Lung (tissue), 12 donors: Measurements from ENCODE around the gene ACAA1. TPM values are rescaled to one million over a fixed set of nuclear protein-coding genes. Genes with fewer than 3 reads are reported as not detected.

Source experiments
- ATAC-seq: fragments of 200-7000 bp; cut with Tn5 transposase; one replicate; pipeline ENCODE4 v1.9.1; 2020; ENCODE audit warnings: moderate number of reproducible peaks; ENCODE audit not compliant: insufficient read depth, low FRiP score
- DNase-seq, 3 donors: peaks; one replicate each; pipeline ENCODE4 v3.0.0-alpha.2; 2013 to 2017
- H3K27ac ChIP-seq, 2 donors: one replicate each; pipeline ENCODE4 v1.5.1; 2013; ENCODE audit warnings: mild to moderate bottlenecking in 2 of 2, moderate library complexity in 2 of 2, control low read depth in 1 of 2, inconsistent platforms in 1 of 2, low read depth in 1 of 2, low read length in 1 of 2
- H3K27me3 ChIP-seq, 3 donors: one replicate each; pipeline ENCODE4 v1.5.1; 2013; ENCODE audit warnings: low read length in 2 of 3; ENCODE audit not compliant: control insufficient read depth in 3 of 3, insufficient read depth in 3 of 3
- H3K36me3 ChIP-seq, 4 donors: one replicate each; pipeline ENCODE4 v1.5.1; 2013; ENCODE audit warnings: low read length in 4 of 4, mild to moderate bottlenecking in 1 of 4, moderate library complexity in 1 of 4; ENCODE audit not compliant: control insufficient read depth in 4 of 4, insufficient read depth in 4 of 4
- H3K4me1 ChIP-seq, 5 donors: one replicate each; pipeline ENCODE4 v1.5.1; 2013; ENCODE audit warnings: low read length in 5 of 5, mild to moderate bottlenecking in 2 of 5, moderate library complexity in 1 of 5; ENCODE audit not compliant: control insufficient read depth in 5 of 5, insufficient read depth in 5 of 5
- H3K4me3 ChIP-seq: one replicate; pipeline ENCODE4 v1.5.1; 2013; ENCODE audit warnings: mild to moderate bottlenecking, control low read depth, moderate library complexity
- H3K9ac ChIP-seq, 2 donors: one replicate each; pipeline ENCODE4 v1.5.1; 2013; ENCODE audit warnings: low read length in 2 of 2, control low read depth in 1 of 2; ENCODE audit not compliant: insufficient read depth in 1 of 2
- H3K9me3 ChIP-seq, 4 donors: one replicate each; pipeline ENCODE4 v1.5.1; 2013; ENCODE audit warnings: low read length in 3 of 4, mild to moderate bottlenecking in 1 of 4, moderate library complexity in 1 of 4; ENCODE audit not compliant: control insufficient read depth in 4 of 4, insufficient read depth in 3 of 4
- CTCF ChIP-seq: IDR thresholded peaks from 2 replicates; pipeline ENCODE4 v1.5.1; 2012; ENCODE audit warnings: mild to moderate bottlenecking; ENCODE audit errors: control extremely low read depth, extremely low read depth
- WGBS, 2 donors: extraction: QIAGEN DNeasy Blood & Tissue Kit; methylation state at CpG; one replicate each; pipeline ENCODE4 v1.1.7; 2013; 5-methylcytosine and 5-hydroxymethylcytosine counted together
- polyA plus RNA-seq, 2 donors: library from polyadenylated mRNA; stranded (reverse); fragments of 200-250 nt; gene quantifications; one replicate each; pipeline ENCODE4 v1.2.1, GENCODE V29; 2013
- total RNA-seq, 2 donors: library from RNA; depleted of rRNA in 1 of 2; stranded (reverse); fragments of >200 nt in 1 of 2; gene quantifications; one replicate each; pipeline ENCODE4 v1.2.1, GENCODE V29; 2014 to 2021
- donor health status: control.
- donor health status: control.
- donor health status: Bipolar disorder and iron deficiency.
- donor health status: healthy.
- donor health status: DM: yes; HTN: yes; CAD: no.

Gene ACAA1
- total and polyA plus RNA-seq, 4 donors, result 50.1 to 112 (median 89.0) TPM

GRCh38 chr3:38124324-38125122 lies 12.4 kb downstream of the ACAA1 start:
- no peak overlapping the region for H3K4me3 ChIP-seq
- peaks cover 23 to 68% (median 42%) of the 10 kb centered on the region in 4 donors for H3K36me3 ChIP-seq
- DNase-seq, result no peak
- no peak for ATAC-seq
- 82 to 83% methylated on average over 7 of the region's 7 CpGs for WGBS, 2 donors
- H3K27ac ChIP-seq, result no peak overlapping the region
- H3K9me3 ChIP-seq, result no peaks in the 10 kb centered on the region
- H3K27me3 ChIP-seq, result no peaks in the 10 kb centered on the region
- H3K9ac ChIP-seq, result no peak overlapping the region
- no peak for TF ChIP-seq CTCF
- peaks cover 0 to 9% (median 0%) of the 10 kb centered on the region in 5 donors for H3K4me1 ChIP-seq

GRCh38 chr3:38122712-38123290 lies 14.1 kb downstream of the ACAA1 start:
- no peak overlapping the region for H3K4me3 ChIP-seq
- no peaks in the 10 kb centered on the region for H3K9me3 ChIP-seq
- TF ChIP-seq CTCF, result no peak
- DNase-seq, result no peak
- no peak for ATAC-seq
- peaks cover 23 to 54% (median 32%) of the 10 kb centered on the region in 4 donors for H3K36me3 ChIP-seq
- H3K4me1 ChIP-seq, result no peaks in the 10 kb centered on the region
- no peak overlapping the region for H3K27ac ChIP-seq
- 91 to 95% methylated on average over 9 of the region's 9 CpGs for WGBS, 2 donors
- no peaks in the 10 kb centered on the region for H3K27me3 ChIP-seq
- no peak overlapping the region for H3K9ac ChIP-seq

GRCh38 chr3:38121832-38122461 lies 15.0 kb downstream of the ACAA1 start:
- H3K4me3 ChIP-seq, result no peak overlapping the region
- ATAC-seq (no peak), DNase-seq (peak in 1 of 3 donors; percentile 4)
- no peak overlapping the region for H3K9ac ChIP-seq
- H3K27ac ChIP-seq, result no peak overlapping the region
- no peaks in the 10 kb centered on the region for H3K9me3 ChIP-seq
- no peak for TF ChIP-seq CTCF
- H3K27me3 ChIP-seq, result no peaks in the 10 kb centered on the region
- no peaks in the 10 kb centered on the region for H3K4me1 ChIP-seq
- peaks cover 18 to 55% (median 26%) of the 10 kb centered on the region in 4 donors for H3K36me3 ChIP-seq
- WGBS, 2 donors, result 93 to 96% methylated on average over 13 of the region's 13 CpGs
